GM18858 (cell line): ENCODE data around the gene DPP6.
"Not testable (repeated sequence)": the region's sequence is repeated elsewhere in the genome, so short reads cannot be mapped to it uniquely, and the experiment has no call there.

Experiments used
- ATAC-seq: cut with Tn5 transposase; IDR thresholded peaks from one replicate; pipeline ENCODE4 v1.9.1; 2021; ENCODE audit not compliant: unreplicated experiment

The DPP6 gene

DNA sequence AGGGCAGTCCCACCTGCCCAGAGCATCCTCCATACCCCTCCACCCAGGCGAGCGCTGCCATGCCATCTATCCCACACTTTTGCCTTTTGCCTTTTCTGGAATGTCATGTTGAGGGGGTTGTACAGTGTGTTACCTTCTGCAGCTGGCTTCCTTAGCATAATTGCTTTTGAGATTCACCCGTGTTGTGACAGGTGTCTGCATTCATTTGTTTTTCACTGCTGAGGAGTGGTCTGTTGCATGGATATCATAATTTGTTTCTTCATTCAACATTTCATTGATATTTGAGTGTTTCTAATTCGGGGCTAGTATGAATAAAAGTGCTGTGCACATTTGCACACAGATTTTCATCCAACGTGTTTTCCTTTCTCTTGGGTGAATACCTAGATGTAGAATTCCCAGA is 596.8 kb downstream of the DPP6 start:
- ATAC-seq = no peak

DNA sequence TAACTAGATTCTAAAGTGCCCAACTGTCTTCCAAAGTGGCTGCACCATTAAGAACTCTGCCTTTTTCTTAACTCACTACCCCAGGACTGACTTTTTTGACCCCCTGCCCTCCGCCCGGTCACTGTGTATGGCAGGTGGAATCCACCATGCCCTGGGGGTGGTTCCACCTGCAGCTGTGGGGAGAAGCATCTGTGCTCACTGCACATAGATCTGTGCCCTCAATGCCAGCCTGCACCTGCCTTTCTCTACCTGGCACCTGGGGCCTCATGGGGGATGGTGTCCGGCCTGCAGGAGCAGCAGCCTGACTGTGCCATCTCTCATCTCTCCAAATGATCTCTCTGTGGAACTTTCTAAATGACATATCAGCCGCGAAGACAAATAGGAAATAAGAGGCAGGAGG is 597.2 kb downstream of the DPP6 start:
- ATAC-seq = no peak

DNA sequence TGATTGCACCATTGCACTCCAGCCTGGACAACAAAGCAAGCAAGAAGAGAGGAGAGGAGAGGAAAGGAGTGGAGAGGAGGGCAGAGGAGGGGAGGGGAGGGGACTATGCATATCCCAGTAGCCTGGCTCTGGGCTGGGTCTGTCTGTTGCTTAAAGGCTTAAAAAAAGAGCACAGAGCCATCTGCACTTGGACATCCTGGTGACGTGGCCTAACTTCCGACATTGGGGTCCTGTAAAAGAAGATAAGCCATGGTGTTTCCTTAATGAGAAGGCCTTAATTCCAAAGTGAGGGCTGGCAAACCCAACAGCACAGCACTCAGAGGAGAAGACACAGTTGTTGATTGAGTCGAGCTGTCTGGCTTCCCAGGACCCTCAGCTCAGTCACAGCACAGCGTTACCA is 598.1 kb downstream of the DPP6 start:
- no peak for ATAC-seq

- no peak for ATAC-seq
Observed at GRCh38 chr7:154651501-154651900, 599.3 kb downstream of the DPP6 start.

GRCh38 chr7:154652564-154652963 is 600.4 kb downstream of the DPP6 start:
- ATAC-seq = no peak

- no peak for ATAC-seq
Observed at GRCh38 chr7:154653281-154653680, 601.1 kb downstream of the DPP6 start.

- no peak for ATAC-seq
Observed at GRCh38 chr7:154656618-154657017, 604.4 kb downstream of the DPP6 start.

GRCh38 chr7:154666768-154667167 is 614.6 kb downstream of the DPP6 start:
- no peak for ATAC-seq

DNA sequence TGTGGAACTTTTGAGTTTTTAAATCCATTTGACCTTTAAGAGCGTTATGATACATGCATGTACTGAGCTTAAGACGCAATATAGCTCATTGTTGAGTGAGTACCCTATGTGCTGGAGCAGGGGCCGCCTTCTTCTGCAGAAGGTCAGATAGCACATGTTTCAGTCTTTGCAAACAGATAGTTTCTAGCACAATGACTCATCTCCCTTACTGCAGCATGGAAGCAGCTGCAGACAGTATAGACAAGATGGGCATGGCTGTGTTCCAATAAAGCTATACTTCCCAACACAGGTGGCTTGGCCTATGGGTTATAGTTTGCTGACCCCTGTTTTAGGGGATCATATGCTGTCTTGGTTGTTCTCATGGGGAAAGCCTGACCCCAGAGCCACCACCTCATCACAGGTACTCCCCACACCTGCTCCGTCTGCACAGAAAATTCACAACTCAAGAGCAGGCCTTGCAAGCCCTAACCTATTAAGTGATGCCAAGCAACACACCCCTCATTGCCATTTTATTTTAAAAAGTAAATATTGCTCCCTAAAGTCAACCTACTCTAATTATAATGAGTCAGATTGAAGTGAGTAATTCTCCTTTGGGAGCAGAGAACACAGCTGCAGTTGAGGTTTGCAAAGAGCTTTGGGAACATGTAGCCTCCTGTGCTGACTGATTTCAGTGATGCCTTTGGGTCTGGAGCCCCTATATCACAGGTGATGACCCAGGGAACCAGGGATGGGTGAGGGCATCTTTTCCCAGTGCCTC is 620.6 kb downstream of the DPP6 start:
- no peak for ATAC-seq

GRCh38 chr7:154674191-154674590 is 622.0 kb downstream of the DPP6 start:
- ATAC-seq = no peak

DNA sequence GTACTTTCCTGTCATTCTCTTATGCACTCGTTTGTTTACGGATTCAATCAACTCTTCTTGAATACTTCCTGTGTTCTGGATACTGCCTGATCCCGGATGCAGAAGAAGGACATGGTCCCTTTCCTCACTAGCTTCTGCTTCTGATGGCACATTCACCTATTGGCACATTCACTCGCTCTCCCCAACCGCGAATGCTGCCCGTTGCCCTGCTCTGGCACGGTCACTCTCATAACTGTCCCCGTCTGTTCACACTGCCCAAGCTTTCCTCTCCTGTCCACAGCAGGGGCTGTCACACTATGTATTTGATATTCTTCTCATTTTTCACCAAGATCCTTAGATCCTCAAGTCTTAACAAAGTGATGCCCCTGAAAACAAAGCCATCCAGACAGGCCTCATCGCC is 623.4 kb downstream of the DPP6 start:
- ATAC-seq = no peak

DNA sequence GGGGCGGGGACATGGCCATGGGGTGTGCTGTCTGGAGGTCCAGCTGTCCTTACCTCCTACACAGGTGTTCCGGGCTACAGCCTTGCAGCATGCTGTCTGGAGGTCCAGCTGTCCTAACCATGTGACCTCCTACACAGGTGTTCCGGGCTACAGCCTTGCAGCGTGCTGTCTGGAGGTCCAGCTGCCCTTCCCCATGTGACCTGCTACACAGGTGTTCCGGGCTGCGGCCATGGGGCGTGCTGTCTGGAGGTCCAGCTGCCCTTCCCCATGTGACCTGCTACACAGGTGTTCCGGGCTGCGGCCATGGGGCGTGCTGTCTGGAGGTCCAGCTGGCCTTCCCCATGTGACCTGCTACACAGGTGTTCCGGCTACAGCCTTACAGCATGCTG is 623.8 kb downstream of the DPP6 start:
- ATAC-seq = not testable (repeated sequence)

- no peak for ATAC-seq
Observed at GRCh38 chr7:154676422-154677073, 624.4 kb downstream of the DPP6 start.

DNA sequence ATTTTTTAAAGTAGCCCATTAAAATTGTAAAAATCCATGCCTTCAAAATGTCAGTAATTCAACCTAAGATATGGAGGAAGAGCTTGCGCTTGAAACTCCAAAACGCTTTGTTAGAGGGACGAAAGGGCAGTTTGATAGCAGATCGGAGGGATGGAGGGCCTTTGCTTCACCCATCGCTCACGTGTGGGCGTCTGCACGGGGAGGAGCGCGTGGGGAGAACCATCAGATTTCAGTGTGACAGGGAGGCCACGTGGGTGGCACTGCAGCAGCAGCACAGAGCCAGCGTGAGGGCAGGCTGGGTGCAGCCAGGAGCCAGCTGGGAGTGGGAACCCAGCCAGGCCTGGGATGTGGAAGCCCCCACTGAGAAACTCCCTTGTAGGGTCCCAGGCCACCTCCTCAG is 625.3 kb downstream of the DPP6 start:
- no peak for ATAC-seq

GRCh38 chr7:154678001-154678550 is 625.9 kb downstream of the DPP6 start:
- not testable (repeated sequence) for ATAC-seq

GRCh38 chr7:154679379-154680053 is 627.3 kb downstream of the DPP6 start:
- no peak for ATAC-seq

DNA sequence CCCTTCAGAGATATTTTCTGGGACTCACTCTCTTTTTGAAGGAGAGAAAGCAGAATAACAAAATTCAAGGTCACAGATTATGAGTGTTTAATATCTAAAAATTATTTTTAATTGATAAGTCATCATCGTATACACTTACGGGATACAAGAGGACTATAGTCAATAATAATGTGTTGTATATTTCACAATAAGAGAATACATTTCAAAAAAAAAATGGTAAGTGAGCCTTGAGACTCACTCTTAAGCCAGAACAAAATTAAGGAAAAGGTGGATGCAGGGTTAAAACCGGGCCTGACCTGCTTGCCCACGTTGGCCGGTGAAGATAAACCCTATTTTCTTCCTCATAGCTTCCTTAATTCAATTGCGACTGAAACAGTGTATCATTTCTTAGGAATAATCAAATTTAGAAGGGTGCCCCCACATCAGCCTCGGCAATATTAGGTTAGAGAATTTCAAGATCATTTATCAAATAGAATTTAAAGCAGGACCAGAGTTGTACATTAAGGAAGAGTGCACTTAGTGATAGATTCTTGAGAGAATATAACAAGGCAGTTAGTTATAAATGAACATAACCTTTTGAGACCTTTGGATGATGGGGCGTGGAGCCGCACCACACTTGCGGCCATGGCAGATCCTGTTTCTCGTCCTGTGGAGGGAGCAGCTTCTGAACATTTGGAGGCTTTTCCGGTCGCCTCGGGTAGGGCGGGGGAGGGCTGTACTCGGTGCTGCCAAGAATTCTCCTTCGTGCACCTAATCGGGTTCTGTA is 628.9 kb downstream of the DPP6 start:
- no peak for ATAC-seq

DNA sequence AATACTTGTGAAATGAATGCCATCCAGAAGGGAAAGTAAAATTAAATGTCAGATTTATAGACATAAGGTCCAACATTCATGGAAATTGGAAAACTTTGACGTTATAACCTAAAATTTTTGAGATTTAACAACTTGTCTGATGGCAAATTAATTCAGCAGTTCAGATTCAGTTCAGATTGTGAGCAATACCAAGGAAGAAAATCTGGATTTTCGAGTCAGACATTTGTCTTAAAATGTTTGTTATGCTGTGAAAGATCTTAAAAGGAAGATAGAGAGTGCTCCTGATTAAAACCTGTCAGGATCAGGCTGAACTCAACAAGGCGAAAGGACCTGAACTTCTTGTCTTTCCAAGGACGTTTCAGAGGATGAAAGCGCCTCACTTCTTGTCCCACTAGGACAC is 629.8 kb downstream of the DPP6 start:
- ATAC-seq = no peak

- no peak for ATAC-seq
Observed at GRCh38 chr7:154684666-154685563, 632.7 kb downstream of the DPP6 start.

GRCh38 chr7:154685564-154685901 is 633.3 kb downstream of the DPP6 start:
- no peak for ATAC-seq
